HL-60 (cell line): ENCODE measurements around the gene SLIT1.

Experiments
- CTCF ChIP-seq: IDR thresholded peaks from one replicate; pipeline ENCODE4 v1.5.1; 2011; ENCODE audit warnings: low read length, control low read depth, inconsistent platforms; ENCODE audit not compliant: insufficient read depth
- GABPA ChIP-seq: IDR thresholded peaks from 2 replicates; pipeline ENCODE4 v1.6.1; 2012; ENCODE audit warnings: low read depth
- POLR2AphosphoS5 ChIP-seq: IDR thresholded peaks from 2 replicates; pipeline ENCODE4 v1.6.1; 2012; ENCODE audit warnings: low read depth
- TF ChIP-seq, protein P1 (sequence below): IDR thresholded peaks from 2 replicates; pipeline ENCODE4 v1.6.1; 2012; ENCODE audit warnings: low read depth; ENCODE audit not compliant: insufficient replicate concordance

DNA sequence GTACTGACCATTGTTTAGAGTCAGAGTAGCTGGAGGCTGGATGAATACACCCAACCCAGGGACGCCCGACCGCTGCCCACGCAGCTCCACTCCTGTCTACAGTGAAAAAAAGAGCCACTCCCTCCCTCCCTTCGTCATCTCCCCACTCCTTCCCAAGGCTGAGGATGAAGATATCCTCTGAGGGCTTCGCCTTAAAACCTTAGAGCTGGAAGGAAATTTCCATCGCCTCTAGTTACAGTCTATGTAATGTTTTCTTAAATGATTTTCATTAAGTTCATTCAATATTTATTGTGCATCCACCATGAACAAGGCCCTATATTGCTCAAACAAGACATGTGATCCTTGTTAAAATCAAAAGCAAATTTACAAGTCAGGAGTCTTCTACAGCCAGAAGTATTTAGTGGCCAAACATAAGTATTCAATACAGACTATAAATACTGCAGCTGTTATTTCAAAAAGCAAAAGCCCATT is 11.3 kb upstream of the SLIT1 start:
- TF ChIP-seq CTCF (no peak), GABPA (no peak), POLR2AphosphoS5 (no peak)
- TF ChIP-seq, protein P1, sequence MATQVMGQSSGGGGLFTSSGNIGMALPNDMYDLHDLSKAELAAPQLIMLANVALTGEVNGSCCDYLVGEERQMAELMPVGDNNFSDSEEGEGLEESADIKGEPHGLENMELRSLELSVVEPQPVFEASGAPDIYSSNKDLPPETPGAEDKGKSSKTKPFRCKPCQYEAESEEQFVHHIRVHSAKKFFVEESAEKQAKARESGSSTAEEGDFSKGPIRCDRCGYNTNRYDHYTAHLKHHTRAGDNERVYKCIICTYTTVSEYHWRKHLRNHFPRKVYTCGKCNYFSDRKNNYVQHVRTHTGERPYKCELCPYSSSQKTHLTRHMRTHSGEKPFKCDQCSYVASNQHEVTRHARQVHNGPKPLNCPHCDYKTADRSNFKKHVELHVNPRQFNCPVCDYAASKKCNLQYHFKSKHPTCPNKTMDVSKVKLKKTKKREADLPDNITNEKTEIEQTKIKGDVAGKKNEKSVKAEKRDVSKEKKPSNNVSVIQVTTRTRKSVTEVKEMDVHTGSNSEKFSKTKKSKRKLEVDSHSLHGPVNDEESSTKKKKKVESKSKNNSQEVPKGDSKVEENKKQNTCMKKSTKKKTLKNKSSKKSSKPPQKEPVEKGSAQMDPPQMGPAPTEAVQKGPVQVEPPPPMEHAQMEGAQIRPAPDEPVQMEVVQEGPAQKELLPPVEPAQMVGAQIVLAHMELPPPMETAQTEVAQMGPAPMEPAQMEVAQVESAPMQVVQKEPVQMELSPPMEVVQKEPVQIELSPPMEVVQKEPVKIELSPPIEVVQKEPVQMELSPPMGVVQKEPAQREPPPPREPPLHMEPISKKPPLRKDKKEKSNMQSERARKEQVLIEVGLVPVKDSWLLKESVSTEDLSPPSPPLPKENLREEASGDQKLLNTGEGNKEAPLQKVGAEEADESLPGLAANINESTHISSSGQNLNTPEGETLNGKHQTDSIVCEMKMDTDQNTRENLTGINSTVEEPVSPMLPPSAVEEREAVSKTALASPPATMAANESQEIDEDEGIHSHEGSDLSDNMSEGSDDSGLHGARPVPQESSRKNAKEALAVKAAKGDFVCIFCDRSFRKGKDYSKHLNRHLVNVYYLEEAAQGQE: no peak
